ENCODE results near the gene TEX264.

Gene TEX264

GRCh38 chr3:51682079-51682478, 11.0 kb downstream of the TEX264 start:
- H3K27ac ChIP-seq (ENCODE audit: low read depth in 2 of 2, low read length in 2 of 2) = peak overlapping the region; percentile 12 to 52
- no peaks in the 10 kb centered on the region for H3K9me3 ChIP-seq (ENCODE audit: control insufficient read depth in 2 of 2, low read length in 2 of 2)
- peaks cover 10 to 40% of the 10 kb centered on the region in 2 donors for H3K36me3 ChIP-seq (ENCODE audit: control insufficient read depth in 2 of 2, insufficient read depth in 2 of 2, low read length in 2 of 2)
- no peaks in the 10 kb centered on the region for H3K27me3 ChIP-seq (ENCODE audit: control insufficient read depth in 2 of 2, insufficient read depth in 2 of 2, low read length in 2 of 2)
- peak overlapping the region in 1 of 2 donors; percentile 37 for H3K4me3 ChIP-seq (ENCODE audit: low read length in 2 of 2)
- H3K9ac ChIP-seq (ENCODE audit: low read depth in 1 of 2, low read length in 2 of 2) = no peak overlapping the region
- peaks cover 19 to 28% of the 10 kb centered on the region in 2 donors for H3K4me1 ChIP-seq (ENCODE audit: control insufficient read depth in 2 of 2, insufficient read depth in 2 of 2, low read length in 2 of 2)

GRCh38 chr3:51682526-51682925, 11.5 kb downstream of the TEX264 start:
- Histone ChIP-seq H3K27me3 (ENCODE audit: control insufficient read depth in 2 of 2, insufficient read depth in 2 of 2, low read length in 2 of 2) (no peaks in the 10 kb centered on the region), H3K4me1 (ENCODE audit: control insufficient read depth in 2 of 2, insufficient read depth in 2 of 2, low read length in 2 of 2) (peaks cover 19 to 28% of the 10 kb centered on the region in 2 donors), H3K9ac (ENCODE audit: low read depth in 1 of 2, low read length in 2 of 2) (peak overlapping the region in 1 of 2 donors; percentile 9), H3K9me3 (ENCODE audit: control insufficient read depth in 2 of 2, low read length in 2 of 2) (no peaks in the 10 kb centered on the region), H3K36me3 (ENCODE audit: control insufficient read depth in 2 of 2, insufficient read depth in 2 of 2, low read length in 2 of 2) (peaks cover 10 to 40% of the 10 kb centered on the region in 2 donors), H3K27ac (ENCODE audit: low read depth in 2 of 2, low read length in 2 of 2) (no peak overlapping the region), H3K4me3 (ENCODE audit: low read length in 2 of 2) (no peak overlapping the region)

DNA sequence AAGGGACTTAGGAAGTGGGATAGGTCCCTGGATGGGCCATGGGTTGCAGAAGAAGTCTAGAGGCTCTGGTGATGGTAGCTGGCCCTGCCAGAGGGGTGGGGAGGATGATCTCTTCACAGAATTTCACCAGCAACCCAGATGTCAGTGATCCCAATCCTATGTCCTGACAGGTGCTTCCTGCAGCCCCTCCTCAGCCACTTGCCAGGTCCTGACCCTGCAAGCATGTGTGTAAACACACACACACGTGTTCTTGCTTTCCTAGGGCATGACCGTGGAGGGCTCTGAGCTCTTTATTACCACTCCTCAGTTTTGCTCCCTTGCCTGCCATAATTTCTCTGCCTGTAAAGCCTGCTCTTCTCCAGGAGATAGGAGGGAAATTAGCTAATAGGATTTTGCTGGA, 12.5 kb downstream of the TEX264 start:
- no peak overlapping the region for H3K4me3 ChIP-seq (ENCODE audit: low read length in 2 of 2)
- peaks cover 19 to 28% of the 10 kb centered on the region in 2 donors for H3K4me1 ChIP-seq (ENCODE audit: control insufficient read depth in 2 of 2, insufficient read depth in 2 of 2, low read length in 2 of 2)
- no peak overlapping the region for H3K27ac ChIP-seq (ENCODE audit: low read depth in 2 of 2, low read length in 2 of 2)
- peaks cover 13 to 49% of the 10 kb centered on the region in 2 donors for H3K36me3 ChIP-seq (ENCODE audit: control insufficient read depth in 2 of 2, insufficient read depth in 2 of 2, low read length in 2 of 2)
- no peaks in the 10 kb centered on the region for H3K27me3 ChIP-seq (ENCODE audit: control insufficient read depth in 2 of 2, insufficient read depth in 2 of 2, low read length in 2 of 2)
- H3K9ac ChIP-seq (ENCODE audit: low read depth in 1 of 2, low read length in 2 of 2) = no peak overlapping the region
- no peaks in the 10 kb centered on the region for H3K9me3 ChIP-seq (ENCODE audit: control insufficient read depth in 2 of 2, low read length in 2 of 2)

DNA sequence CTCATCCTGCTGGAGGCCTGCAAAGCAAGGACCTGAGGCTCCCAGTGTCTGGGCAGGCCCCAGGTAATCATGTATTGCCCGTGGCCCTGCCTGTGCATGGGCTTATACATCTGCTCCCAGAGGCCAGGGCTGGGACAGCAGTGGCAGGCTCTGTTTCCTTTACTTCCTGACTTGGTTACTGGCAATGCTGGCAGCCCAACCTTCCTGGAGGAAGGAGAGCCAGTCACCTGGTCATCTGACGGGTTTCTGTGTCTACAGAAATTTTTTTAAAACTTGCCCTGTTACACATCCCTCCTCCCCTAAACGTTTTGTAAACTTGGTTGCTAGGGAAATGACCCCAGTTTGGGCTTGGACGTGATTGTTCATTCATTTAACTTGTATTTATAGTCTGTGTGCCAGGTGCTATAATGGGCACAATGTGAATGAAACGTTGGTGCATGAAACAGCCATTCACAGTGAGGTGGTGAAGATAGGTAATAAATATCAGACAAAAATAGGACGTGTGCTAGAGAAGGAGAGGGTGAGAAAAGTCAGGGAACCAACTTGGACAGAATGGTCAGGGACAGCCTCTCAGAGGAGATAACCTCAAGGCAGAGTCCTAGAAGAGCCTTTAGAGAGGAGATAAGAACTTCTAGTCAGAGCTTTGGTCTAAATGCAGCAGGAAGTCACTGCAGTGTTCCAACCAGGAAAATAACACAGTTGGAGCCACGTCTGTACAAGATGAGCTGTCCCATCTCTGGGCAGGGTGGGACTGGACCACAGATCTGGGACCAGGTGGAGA, 14.1 kb downstream of the TEX264 start:
- Histone ChIP-seq H3K4me3 (ENCODE audit: low read length in 2 of 2) (no peak overlapping the region), H3K27me3 (ENCODE audit: control insufficient read depth in 2 of 2, insufficient read depth in 2 of 2, low read length in 2 of 2) (no peaks in the 10 kb centered on the region), H3K36me3 (ENCODE audit: control insufficient read depth in 2 of 2, insufficient read depth in 2 of 2, low read length in 2 of 2) (peaks cover 18 to 47% of the 10 kb centered on the region in 2 donors), H3K9ac (ENCODE audit: low read depth in 1 of 2, low read length in 2 of 2) (no peak overlapping the region), H3K9me3 (ENCODE audit: control insufficient read depth in 2 of 2, low read length in 2 of 2) (no peaks in the 10 kb centered on the region), H3K4me1 (ENCODE audit: control insufficient read depth in 2 of 2, insufficient read depth in 2 of 2, low read length in 2 of 2) (peaks cover 19 to 26% of the 10 kb centered on the region in 2 donors), H3K27ac (ENCODE audit: low read depth in 2 of 2, low read length in 2 of 2) (peak overlapping the region in 1 of 2 donors; percentile 54)

DNA sequence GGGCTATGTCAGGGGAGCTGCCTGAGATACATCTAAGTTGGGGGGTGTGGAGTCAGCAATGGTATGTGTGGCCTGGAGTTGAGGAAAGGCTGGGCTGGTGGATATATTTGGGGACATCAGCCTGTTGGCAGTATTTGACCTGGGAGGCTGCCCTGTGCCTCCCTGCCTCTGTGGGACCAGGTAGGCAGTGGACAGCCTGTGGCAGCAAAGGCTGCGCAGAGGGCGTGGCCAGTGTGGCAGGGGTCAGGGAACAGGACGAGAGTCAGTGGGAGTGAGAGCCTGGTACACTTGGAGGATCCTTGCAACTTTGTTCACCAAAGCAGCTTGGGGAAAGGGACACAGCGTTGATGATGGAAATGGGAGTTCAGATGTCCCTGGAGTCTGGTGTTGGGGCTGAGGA, 15.0 kb downstream of the TEX264 start:
- peak overlapping the region in 1 of 2 donors; percentile 54 for H3K27ac ChIP-seq (ENCODE audit: low read depth in 2 of 2, low read length in 2 of 2)
- no peak overlapping the region for H3K9ac ChIP-seq (ENCODE audit: low read depth in 1 of 2, low read length in 2 of 2)
- peaks cover 24 to 47% of the 10 kb centered on the region in 2 donors for H3K36me3 ChIP-seq (ENCODE audit: control insufficient read depth in 2 of 2, insufficient read depth in 2 of 2, low read length in 2 of 2)
- no peaks in the 10 kb centered on the region for H3K27me3 ChIP-seq (ENCODE audit: control insufficient read depth in 2 of 2, insufficient read depth in 2 of 2, low read length in 2 of 2)
- H3K9me3 ChIP-seq (ENCODE audit: control insufficient read depth in 2 of 2, low read length in 2 of 2) = no peaks in the 10 kb centered on the region
- peaks cover 10 to 18% of the 10 kb centered on the region in 2 donors for H3K4me1 ChIP-seq (ENCODE audit: control insufficient read depth in 2 of 2, insufficient read depth in 2 of 2, low read length in 2 of 2)
- no peak overlapping the region for H3K4me3 ChIP-seq (ENCODE audit: low read length in 2 of 2)

GRCh38 chr3:51686512-51687215, 15.6 kb downstream of the TEX264 start:
- Histone ChIP-seq H3K27ac (ENCODE audit: low read depth in 2 of 2, low read length in 2 of 2) (peak overlapping the region in 1 of 2 donors; percentile 54), H3K36me3 (ENCODE audit: control insufficient read depth in 2 of 2, insufficient read depth in 2 of 2, low read length in 2 of 2) (peaks cover 24 to 47% of the 10 kb centered on the region in 2 donors), H3K4me1 (ENCODE audit: control insufficient read depth in 2 of 2, insufficient read depth in 2 of 2, low read length in 2 of 2) (peaks cover 4 to 12% of the 10 kb centered on the region in 2 donors), H3K4me3 (ENCODE audit: low read length in 2 of 2) (no peak overlapping the region), H3K9me3 (ENCODE audit: control insufficient read depth in 2 of 2, low read length in 2 of 2) (no peaks in the 10 kb centered on the region), H3K27me3 (ENCODE audit: control insufficient read depth in 2 of 2, insufficient read depth in 2 of 2, low read length in 2 of 2) (no peaks in the 10 kb centered on the region), H3K9ac (ENCODE audit: low read depth in 1 of 2, low read length in 2 of 2) (no peak overlapping the region)

DNA sequence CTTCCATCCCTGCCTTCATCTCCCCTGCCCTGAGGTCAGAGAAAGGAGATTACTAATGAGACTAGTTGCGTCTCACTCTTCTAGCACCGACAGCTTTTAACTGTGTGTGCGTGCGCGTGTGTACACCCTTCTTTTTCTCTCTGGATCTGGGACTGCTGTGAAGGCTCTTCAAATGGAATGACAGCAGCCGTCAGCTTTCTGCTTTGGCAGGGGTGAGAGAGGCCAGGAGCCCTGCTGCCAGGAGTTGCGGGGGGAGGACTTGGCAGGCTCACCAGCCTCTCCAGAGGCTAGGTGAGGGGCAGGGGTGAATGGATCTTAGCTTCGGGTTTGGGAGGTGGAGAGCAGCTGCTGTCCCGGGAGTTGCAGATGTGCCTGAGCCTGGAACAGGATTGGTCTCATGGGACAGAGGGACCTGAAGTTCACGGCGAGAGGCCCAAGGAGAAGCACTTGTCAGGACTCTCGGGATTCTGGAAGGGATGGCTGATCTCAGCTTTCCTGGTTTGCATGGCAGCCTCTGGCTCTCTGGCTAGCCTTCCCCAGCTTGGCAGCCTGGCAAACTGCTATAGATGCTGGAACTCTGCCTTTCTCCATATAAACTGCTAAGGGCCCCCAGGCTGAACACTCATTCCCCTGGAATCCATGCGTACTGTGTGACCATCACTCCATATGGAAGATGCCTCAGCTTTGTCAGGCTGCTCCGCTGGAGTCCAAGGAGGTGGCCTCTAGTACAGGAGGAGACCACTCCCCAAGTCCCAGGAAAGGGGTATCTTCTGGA, 16.6 kb downstream of the TEX264 start:
- H3K36me3 ChIP-seq (ENCODE audit: control insufficient read depth in 2 of 2, insufficient read depth in 2 of 2, low read length in 2 of 2) = peaks cover 27 to 56% of the 10 kb centered on the region in 2 donors
- no peak overlapping the region for H3K4me3 ChIP-seq (ENCODE audit: low read length in 2 of 2)
- H3K9me3 ChIP-seq (ENCODE audit: control insufficient read depth in 2 of 2, low read length in 2 of 2) = no peaks in the 10 kb centered on the region
- H3K4me1 ChIP-seq (ENCODE audit: control insufficient read depth in 2 of 2, insufficient read depth in 2 of 2, low read length in 2 of 2) = peaks cover 0 to 9% of the 10 kb centered on the region in 2 donors
- H3K27me3 ChIP-seq (ENCODE audit: control insufficient read depth in 2 of 2, insufficient read depth in 2 of 2, low read length in 2 of 2) = no peaks in the 10 kb centered on the region
- no peak overlapping the region for H3K9ac ChIP-seq (ENCODE audit: low read depth in 1 of 2, low read length in 2 of 2)
- no peak overlapping the region for H3K27ac ChIP-seq (ENCODE audit: low read depth in 2 of 2, low read length in 2 of 2)

- Histone ChIP-seq H3K9ac (ENCODE audit: low read depth in 1 of 2, low read length in 2 of 2) (no peak overlapping the region), H3K4me1 (ENCODE audit: control insufficient read depth in 2 of 2, insufficient read depth in 2 of 2, low read length in 2 of 2) (peaks cover 0 to 9% of the 10 kb centered on the region in 2 donors), H3K9me3 (ENCODE audit: control insufficient read depth in 2 of 2, low read length in 2 of 2) (no peaks in the 10 kb centered on the region), H3K36me3 (ENCODE audit: control insufficient read depth in 2 of 2, insufficient read depth in 2 of 2, low read length in 2 of 2) (peaks cover 30 to 61% of the 10 kb centered on the region in 2 donors), H3K27me3 (ENCODE audit: control insufficient read depth in 2 of 2, insufficient read depth in 2 of 2, low read length in 2 of 2) (no peaks in the 10 kb centered on the region), H3K4me3 (ENCODE audit: low read length in 2 of 2) (no peak overlapping the region), H3K27ac (ENCODE audit: low read depth in 2 of 2, low read length in 2 of 2) (no peak overlapping the region)
Observed at GRCh38 chr3:51688206-51688600, 17.2 kb downstream of the TEX264 start.

DNA sequence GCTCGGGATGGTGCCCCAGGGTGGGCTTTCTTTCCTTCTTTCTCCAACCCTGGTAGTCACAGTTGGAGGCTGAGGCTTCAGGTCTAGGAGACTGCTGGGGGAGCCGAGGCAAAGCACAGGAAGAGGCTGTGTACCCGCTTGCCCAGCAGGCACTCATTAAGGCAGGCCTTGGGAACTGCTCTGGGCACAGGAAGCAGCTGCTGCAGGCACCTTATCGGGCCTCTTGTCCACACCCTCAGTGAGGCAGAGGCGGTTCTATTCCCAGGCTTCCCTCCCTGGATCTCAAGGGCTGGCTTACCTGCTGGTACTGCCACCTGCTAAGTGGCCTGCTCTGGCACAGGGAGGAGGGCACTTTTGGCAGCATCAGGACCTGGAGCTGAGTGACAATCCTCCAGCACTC, 20.0 kb downstream of the TEX264 start:
- no peak overlapping the region for H3K27ac ChIP-seq (ENCODE audit: low read depth in 2 of 2, low read length in 2 of 2)
- H3K9ac ChIP-seq (ENCODE audit: low read depth in 1 of 2, low read length in 2 of 2) = no peak overlapping the region
- H3K36me3 ChIP-seq (ENCODE audit: control insufficient read depth in 2 of 2, insufficient read depth in 2 of 2, low read length in 2 of 2) = peaks cover 20 to 53% of the 10 kb centered on the region in 2 donors
- no peaks in the 10 kb centered on the region for H3K9me3 ChIP-seq (ENCODE audit: control insufficient read depth in 2 of 2, low read length in 2 of 2)
- no peak overlapping the region for H3K4me3 ChIP-seq (ENCODE audit: low read length in 2 of 2)
- no peaks in the 10 kb centered on the region for H3K27me3 ChIP-seq (ENCODE audit: control insufficient read depth in 2 of 2, insufficient read depth in 2 of 2, low read length in 2 of 2)
- peaks cover 0 to 5% of the 10 kb centered on the region in 2 donors for H3K4me1 ChIP-seq (ENCODE audit: control insufficient read depth in 2 of 2, insufficient read depth in 2 of 2, low read length in 2 of 2)

Data from mucosa of rectum (tissue), 2 donors.